GM12873 (cell line): ENCODE data around the gene FYN.

ENCODE experiments used
- CTCF ChIP-seq: IDR thresholded peaks from 2 replicates; pipeline ENCODE4 v1.5.1; 2012; ENCODE audit warnings: low read depth, mild to moderate bottlenecking, moderate library complexity, low read length, control low read depth; ENCODE audit not compliant: insufficient read depth; ENCODE audit errors: missing control alignments

The FYN gene

GRCh38 chr6:111745186-111745585 is 128.1 kb downstream of the FYN start:
- no peak for TF ChIP-seq CTCF

- TF ChIP-seq CTCF = no peak
Observed at GRCh38 chr6:111743862-111744692, 129.2 kb downstream of the FYN start.

- TF ChIP-seq CTCF = no peak
Observed at GRCh38 chr6:111743360-111743759, 129.9 kb downstream of the FYN start.

GRCh38 chr6:111741177-111741952 is 131.9 kb downstream of the FYN start:
- no peak for TF ChIP-seq CTCF

- TF ChIP-seq CTCF = no peak
Observed at GRCh38 chr6:111740506-111740905, 132.7 kb downstream of the FYN start.

- TF ChIP-seq CTCF = no peak
Observed at GRCh38 chr6:111739257-111739696, 134.0 kb downstream of the FYN start.

GRCh38 chr6:111738631-111739030 is 134.6 kb downstream of the FYN start:
- no peak for TF ChIP-seq CTCF
